22Rv1 (cell line): ENCODE data around the gene ANKH.

Source experiments
- H3K27ac ChIP-seq: fragments of 450-650 bp; 2 replicates; pipeline ENCODE4 v1.5.1; 2017
- ZFX ChIP-seq: fragments of 450-650 bp; IDR thresholded peaks from 2 replicates; pipeline ENCODE4 v1.6.1; 2017; ENCODE audit warnings: antibody characterized with exemption, borderline replicate concordance
- TF ChIP-seq, protein P1 (sequence below): fragments of 450-650 bp; IDR thresholded peaks from 2 replicates; pipeline ENCODE4 v1.5.1; 2017; ENCODE audit warnings: mild to moderate bottlenecking

The ANKH gene

GRCh38 chr5:14732991-14733390 lies 138.6 kb downstream of the ANKH start:
- TF ChIP-seq, protein P1, sequence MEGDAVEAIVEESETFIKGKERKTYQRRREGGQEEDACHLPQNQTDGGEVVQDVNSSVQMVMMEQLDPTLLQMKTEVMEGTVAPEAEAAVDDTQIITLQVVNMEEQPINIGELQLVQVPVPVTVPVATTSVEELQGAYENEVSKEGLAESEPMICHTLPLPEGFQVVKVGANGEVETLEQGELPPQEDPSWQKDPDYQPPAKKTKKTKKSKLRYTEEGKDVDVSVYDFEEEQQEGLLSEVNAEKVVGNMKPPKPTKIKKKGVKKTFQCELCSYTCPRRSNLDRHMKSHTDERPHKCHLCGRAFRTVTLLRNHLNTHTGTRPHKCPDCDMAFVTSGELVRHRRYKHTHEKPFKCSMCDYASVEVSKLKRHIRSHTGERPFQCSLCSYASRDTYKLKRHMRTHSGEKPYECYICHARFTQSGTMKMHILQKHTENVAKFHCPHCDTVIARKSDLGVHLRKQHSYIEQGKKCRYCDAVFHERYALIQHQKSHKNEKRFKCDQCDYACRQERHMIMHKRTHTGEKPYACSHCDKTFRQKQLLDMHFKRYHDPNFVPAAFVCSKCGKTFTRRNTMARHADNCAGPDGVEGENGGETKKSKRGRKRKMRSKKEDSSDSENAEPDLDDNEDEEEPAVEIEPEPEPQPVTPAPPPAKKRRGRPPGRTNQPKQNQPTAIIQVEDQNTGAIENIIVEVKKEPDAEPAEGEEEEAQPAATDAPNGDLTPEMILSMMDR = no peak
- no peak for TF ChIP-seq ZFX
- no peak overlapping the region for H3K27ac ChIP-seq

- TF ChIP-seq ZFX = no peak
- TF ChIP-seq, protein P1 = no peak
- H3K27ac ChIP-seq = no peak overlapping the region
Measured at GRCh38 chr5:14730881-14731280, 140.7 kb downstream of the ANKH start.

DNA sequence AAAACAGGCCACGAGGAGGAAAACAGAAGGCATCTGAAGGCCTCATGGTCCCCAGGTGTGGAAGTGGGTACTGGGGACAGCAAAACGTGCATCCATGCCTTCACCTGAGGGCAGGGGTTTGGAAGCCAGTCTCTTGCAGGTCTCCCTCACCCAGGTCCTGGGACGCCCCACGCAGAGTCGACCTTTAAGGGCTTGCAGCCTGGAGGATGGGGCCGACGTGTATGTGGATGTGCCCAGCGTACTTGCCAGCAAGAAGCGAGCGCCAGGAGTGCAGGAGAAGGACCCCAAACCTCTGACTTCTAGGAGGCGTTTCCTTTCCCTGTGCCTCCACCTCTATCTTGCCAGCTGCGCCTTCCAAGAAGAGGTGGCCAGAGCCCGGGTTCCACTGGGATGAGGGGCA lies 141.1 kb downstream of the ANKH start:
- H3K27ac ChIP-seq = no peak overlapping the region
- no peak for TF ChIP-seq ZFX
- TF ChIP-seq, protein P1 = no peak

DNA sequence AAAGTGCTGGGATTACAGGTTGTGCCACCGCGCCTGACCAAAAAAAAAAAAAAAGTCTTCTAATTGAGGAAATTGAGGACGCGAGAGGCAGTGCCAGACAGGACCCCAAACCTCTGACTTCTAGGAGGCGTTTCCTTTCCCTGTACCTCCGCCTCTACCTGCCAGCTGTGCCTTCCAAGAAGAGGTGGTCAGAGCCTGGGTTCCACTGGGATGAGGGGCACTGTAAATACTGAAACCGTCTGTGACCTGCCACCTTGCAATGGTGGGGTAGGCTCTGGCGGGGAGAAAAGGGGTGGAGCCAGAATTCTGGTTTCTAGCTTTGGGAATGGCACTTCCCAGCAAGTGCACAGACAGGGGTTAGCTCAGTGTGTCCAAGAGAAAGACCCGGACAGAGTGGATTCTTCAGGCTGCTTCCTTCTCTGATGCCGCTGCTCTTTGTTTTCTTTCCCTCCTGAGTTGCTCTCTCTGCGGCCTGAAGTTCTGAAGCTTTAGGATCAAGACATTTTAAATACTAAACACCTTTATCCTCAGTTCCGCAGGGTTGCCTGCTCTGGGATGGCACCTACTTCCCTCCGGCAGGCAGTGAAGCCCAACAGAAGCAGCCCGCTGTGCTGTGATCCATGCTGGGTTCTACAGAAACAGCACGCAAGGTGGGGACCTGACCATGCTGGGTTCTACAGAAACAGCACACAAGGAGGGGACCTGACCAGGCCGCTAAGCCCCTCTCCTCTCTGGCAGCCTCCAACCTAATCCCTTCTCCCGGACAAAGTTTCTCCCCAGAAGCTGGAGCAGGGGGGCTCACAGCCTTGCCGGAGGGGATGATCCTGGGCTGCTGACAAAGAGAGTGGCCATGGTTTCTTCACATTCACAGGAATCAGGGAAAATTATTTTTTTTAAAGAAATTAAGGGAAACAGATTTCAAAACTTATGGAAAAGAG lies 141.9 kb downstream of the ANKH start:
- H3K27ac ChIP-seq = no peak overlapping the region

DNA sequence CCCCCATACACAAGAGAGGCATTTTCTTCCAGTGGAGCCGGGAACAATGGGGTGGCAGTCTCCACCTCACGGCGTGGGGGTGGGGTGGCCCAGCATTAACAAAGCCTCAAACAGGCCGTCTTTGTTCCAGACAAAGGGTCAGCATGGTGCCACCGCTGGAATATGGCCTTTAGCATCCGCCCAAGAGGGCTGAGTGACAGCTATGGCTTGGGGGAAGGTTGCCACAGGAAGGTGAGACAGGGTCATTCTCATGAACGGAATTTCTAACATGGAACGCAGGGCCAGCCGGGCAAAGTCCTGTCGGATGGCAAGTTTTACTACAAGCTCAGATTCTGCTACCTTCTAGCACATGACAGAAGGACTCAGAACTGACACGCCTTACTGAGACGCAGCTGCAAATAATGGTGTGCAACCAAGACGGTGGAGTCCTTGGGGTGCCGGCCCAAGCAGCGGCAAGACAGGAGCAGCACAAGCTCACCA lies 143.1 kb downstream of the ANKH start:
- no peak for TF ChIP-seq ZFX
- TF ChIP-seq, protein P1 = no peak
- no peak overlapping the region for H3K27ac ChIP-seq

More for the DNA sequence above, 141.9 kb downstream of the ANKH start:
- no peak for TF ChIP-seq ZFX
- TF ChIP-seq, protein P1 = no peak

- no peak overlapping the region for H3K27ac ChIP-seq
- TF ChIP-seq ZFX = no peak
- TF ChIP-seq, protein P1 = no peak
Measured at GRCh38 chr5:14727928-14728458, 143.6 kb downstream of the ANKH start.

DNA sequence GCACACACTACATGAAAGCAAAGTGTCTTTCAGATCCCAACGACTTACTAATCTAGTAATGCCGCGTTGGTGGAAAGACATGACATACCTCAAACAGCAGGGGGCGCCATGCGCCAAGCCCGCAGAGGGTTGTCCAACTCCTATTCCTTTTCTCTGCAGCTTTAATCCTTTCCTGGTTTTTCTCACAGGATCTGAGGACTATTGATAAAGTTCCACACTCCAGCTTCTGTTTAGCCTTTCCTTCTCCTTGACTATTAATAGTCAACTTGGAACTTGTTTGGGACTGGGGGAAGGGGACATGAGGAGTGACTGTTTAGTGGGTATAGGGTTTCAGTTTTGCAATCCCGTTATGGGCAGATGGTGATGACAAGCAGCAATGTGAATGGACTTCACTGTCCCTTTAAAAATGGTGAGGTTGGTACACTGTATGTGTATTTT lies 144.1 kb downstream of the ANKH start:
- TF ChIP-seq, protein P1 = peak; percentile 97
- no peak for TF ChIP-seq ZFX
- H3K27ac ChIP-seq = no peak overlapping the region
